ENCODE measurements around the gene ANKRD23.

The ANKRD23 gene

DNA sequence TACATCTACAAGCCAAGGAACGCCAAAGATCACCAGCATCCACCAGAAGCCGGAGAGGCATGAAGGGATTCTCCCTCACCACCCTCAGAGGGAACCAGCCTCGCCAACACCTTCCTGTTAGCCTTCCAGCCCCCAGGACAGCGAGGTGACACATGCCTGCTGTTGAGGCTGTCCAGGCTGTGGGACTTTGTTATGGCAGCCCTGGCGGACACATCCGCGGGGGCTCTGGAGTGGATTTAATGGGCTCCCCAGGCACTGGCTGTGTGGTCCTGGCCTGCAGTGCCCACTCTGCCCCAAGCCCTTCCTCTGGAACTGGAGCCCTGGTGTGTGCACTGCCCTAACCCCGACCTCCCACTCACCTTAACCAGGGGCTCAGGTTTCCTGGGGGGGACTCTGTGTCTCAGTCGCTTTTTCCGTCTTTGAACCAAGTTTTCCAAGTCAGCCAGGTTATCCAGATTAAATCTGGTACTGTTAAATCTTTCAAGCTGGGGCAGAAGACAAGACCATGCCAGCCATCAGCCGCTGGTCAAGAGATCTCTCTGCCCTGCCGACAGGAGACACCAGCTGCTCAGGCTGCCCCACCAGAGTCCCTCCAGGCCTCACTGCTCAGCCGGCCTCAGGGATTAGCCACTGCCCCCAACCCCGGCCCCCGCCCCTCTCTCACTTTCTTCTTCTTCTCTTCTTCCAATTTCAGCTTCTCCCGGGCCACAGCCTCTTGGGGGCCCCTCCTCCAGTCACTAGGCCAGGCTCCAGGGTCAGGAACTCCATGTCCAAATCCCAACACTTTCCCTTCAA is 1.9 kb downstream of the ANKRD23 start:
- TF ChIP-seq CTCF (IDR thresholded peaks at IDR 0.05) = no peak
- Histone ChIP-seq H3K27me3 (peaks cover 9% of the 10 kb centered on the region), H3K9me3 (no peaks in the 10 kb centered on the region), H3K4me1 (ENCODE audit: control insufficient read depth in 1 of 2, insufficient read depth in 1 of 2, low read depth in 1 of 2, low read length in 1 of 2) (peaks cover 7 to 10% of the 10 kb centered on the region in 2 experiments), H3K36me3 (peaks cover 5% of the 10 kb centered on the region), H3K27ac (no peak overlapping the region), H3K4me3 (ENCODE audit: low read depth in 1 of 2, low read length in 1 of 2) (no peak overlapping the region)

- H3K27ac ChIP-seq = no peak overlapping the region
Observed at GRCh38 chr2:96839875-96840850, 3.7 kb downstream of the ANKRD23 start.

DNA sequence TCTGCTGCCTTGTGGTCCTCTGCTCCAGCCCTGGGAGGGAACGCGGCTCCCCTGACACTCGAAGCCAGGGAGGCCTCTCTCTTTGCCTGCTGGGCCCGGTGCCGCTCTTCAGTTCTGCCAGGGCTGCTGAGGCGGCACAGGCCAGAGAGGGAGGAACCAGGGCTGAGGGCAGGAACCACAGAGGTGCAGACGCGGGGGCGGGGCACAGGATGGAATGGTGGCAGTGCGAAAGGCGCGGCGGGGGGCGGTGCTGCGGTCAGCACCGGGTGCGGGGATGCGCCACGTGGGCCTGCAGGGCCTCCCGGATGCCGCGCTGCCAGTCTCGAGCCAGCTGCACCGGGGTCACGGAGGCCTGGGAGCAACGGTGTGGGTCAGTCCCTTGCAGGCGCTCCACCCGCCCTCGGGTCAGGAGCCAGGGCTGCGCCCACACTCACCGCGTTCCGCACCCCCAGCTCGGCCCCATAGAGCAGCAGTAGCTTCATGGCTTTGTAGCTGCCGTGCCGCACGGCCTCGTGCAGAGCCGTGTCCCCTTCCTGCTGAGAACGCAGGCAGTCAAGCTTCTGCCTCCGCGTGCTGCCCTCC is 4.4 kb downstream of the ANKRD23 start:
- no peaks in the 10 kb centered on the region for H3K9me3 ChIP-seq
- H3K4me3 ChIP-seq (ENCODE audit: low read depth in 1 of 2, low read length in 1 of 2) = peak overlapping the region in 1 of 2 experiments; percentile 30
- no peak overlapping the region for H3K27ac ChIP-seq
- peaks cover 10% of the 10 kb centered on the region for H3K36me3 ChIP-seq
- TF ChIP-seq CTCF (IDR thresholded peaks at IDR 0.05) = no peak
- H3K4me1 ChIP-seq (ENCODE audit: control insufficient read depth in 1 of 2, insufficient read depth in 1 of 2, low read depth in 1 of 2, low read length in 1 of 2) = peaks cover 7 to 10% of the 10 kb centered on the region in 2 experiments
- H3K27me3 ChIP-seq = peaks cover 9% of the 10 kb centered on the region

More at GRCh38 chr2:96839875-96840850, 3.7 kb downstream of the ANKRD23 start:
- peaks cover 5% of the 10 kb centered on the region for H3K36me3 ChIP-seq
- no peaks in the 10 kb centered on the region for H3K9me3 ChIP-seq
- H3K27me3 ChIP-seq = peaks cover 9% of the 10 kb centered on the region
- H3K4me1 ChIP-seq (ENCODE audit: control insufficient read depth in 1 of 2, insufficient read depth in 1 of 2, low read depth in 1 of 2, low read length in 1 of 2) = peaks cover 7 to 10% of the 10 kb centered on the region in 2 experiments
- H3K4me3 ChIP-seq (ENCODE audit: low read depth in 1 of 2, low read length in 1 of 2) = peak overlapping the region in 1 of 2 experiments; percentile 30
- no peak for TF ChIP-seq CTCF (IDR thresholded peaks at IDR 0.05)

GRCh38 chr2:96838345-96839292 is 5.2 kb downstream of the ANKRD23 start:
- H3K4me1 ChIP-seq (ENCODE audit: control insufficient read depth in 1 of 2, insufficient read depth in 1 of 2, low read depth in 1 of 2, low read length in 1 of 2) = peaks cover 7 to 10% of the 10 kb centered on the region in 2 experiments
- no peak for TF ChIP-seq CTCF (IDR thresholded peaks at IDR 0.05)
- no peaks in the 10 kb centered on the region for H3K9me3 ChIP-seq
- no peak overlapping the region for H3K27ac ChIP-seq
- H3K27me3 ChIP-seq = peaks cover 9% of the 10 kb centered on the region
- H3K36me3 ChIP-seq = peaks cover 16% of the 10 kb centered on the region
- H3K4me3 ChIP-seq (ENCODE audit: low read depth in 1 of 2, low read length in 1 of 2) = no peak overlapping the region
